MM.1S (cell line): Measurements from ENCODE around the gene LAG3.

ENCODE experiments used
- DNase-seq: peaks from one replicate; pipeline ENCODE4 v3.0.0-alpha.2; 2015
- H2AFZ ChIP-seq: fragments of 300-600 bp; sonication (generic); 2 replicates; pipeline ENCODE4 v1.6.0; 2016; ENCODE audit warnings: antibody characterized with exemption, low read length
- H3F3A ChIP-seq: fragments of 300-600 bp; sonication (generic); 2 replicates; pipeline ENCODE4 v1.6.1; 2016; ENCODE audit warnings: mild to moderate bottlenecking, antibody characterized with exemption, low read length, moderate library complexity, mixed read lengths; ENCODE audit not compliant: insufficient read depth
- H3K27ac ChIP-seq: fragments of 300-600 bp; sonication (generic); 2 replicates; pipeline ENCODE4 v1.5.1; 2016; ENCODE audit warnings: mild to moderate bottlenecking, low read length
- H3K27me3 ChIP-seq: fragments of 300-600 bp; sonication (generic); replicated peaks from 2 replicates; pipeline ENCODE4 v1.6.0; 2016; ENCODE audit warnings: low read length; ENCODE audit not compliant: insufficient read depth
- H3K36me3 ChIP-seq: fragments of 300-600 bp; sonication (generic); replicated peaks from 2 replicates; pipeline ENCODE4 v1.6.1; 2016; ENCODE audit warnings: mild to moderate bottlenecking, low read length, mixed read lengths; ENCODE audit not compliant: insufficient read depth
- H3K4me1 ChIP-seq: fragments of 300-600 bp; sonication (generic); 2 replicates; pipeline ENCODE4 v1.6.1; 2016; ENCODE audit warnings: low read length, mixed read lengths
- H3K4me2 ChIP-seq: fragments of 300-600 bp; sonication (generic); 2 replicates; pipeline ENCODE4 v1.6.0; 2016; ENCODE audit warnings: low read depth, low read length
- H3K4me3 ChIP-seq: fragments of 300-600 bp; sonication (generic); 2 replicates; pipeline ENCODE4 v1.5.1; 2016; ENCODE audit warnings: low read length, mixed read lengths
- H3K79me2 ChIP-seq: fragments of 300-600 bp; sonication (generic); 2 replicates; pipeline ENCODE4 v1.6.1; 2016; ENCODE audit warnings: mixed run types, low read length, mixed read lengths
- H3K9ac ChIP-seq: fragments of 300-600 bp; sonication (generic); 2 replicates; pipeline ENCODE4 v1.6.1; 2016; ENCODE audit warnings: low read length, mixed read lengths
- H3K9me2 ChIP-seq: fragments of 300-600 bp; sonication (generic); replicated peaks from 2 replicates; pipeline ENCODE4 v1.6.1; 2016; ENCODE audit warnings: mild to moderate bottlenecking, low read length, mixed read lengths; ENCODE audit not compliant: insufficient read depth
- H3K9me3 ChIP-seq: fragments of 300-600 bp; sonication (generic); replicated peaks from 2 replicates; pipeline ENCODE4 v1.6.1; 2016; ENCODE audit warnings: mild to moderate bottlenecking, low read length, mixed read lengths; ENCODE audit not compliant: insufficient read depth
- H4K20me1 ChIP-seq: fragments of 300-600 bp; sonication (generic); 2 replicates; pipeline ENCODE4 v1.6.1; 2016; ENCODE audit warnings: mild to moderate bottlenecking, low read length, moderate library complexity, mixed read lengths; ENCODE audit not compliant: insufficient read depth
- EZH2 ChIP-seq: fragments of 300-600 bp; sonication (generic); optimal IDR thresholded peaks from 2 replicates; pipeline ENCODE3; 2017; ENCODE audit warnings: low read depth, mild to moderate bottlenecking, antibody characterized with exemption, low read length, mixed read lengths
- EZH2phosphoT487 ChIP-seq: fragments of 300-600 bp; sonication (generic); IDR thresholded peaks from 2 replicates; pipeline ENCODE4 v1.6.1; 2018; ENCODE audit warnings: antibody characterized with exemption, low read length
- TF ChIP-seq, protein P1 (sequence below): fragments of 300-600 bp; sonication (generic); IDR thresholded peaks from 2 replicates; pipeline ENCODE4 v1.5.1; 2016; ENCODE audit warnings: antibody characterized with exemption, low read length, mixed read lengths

Gene LAG3

DNA sequence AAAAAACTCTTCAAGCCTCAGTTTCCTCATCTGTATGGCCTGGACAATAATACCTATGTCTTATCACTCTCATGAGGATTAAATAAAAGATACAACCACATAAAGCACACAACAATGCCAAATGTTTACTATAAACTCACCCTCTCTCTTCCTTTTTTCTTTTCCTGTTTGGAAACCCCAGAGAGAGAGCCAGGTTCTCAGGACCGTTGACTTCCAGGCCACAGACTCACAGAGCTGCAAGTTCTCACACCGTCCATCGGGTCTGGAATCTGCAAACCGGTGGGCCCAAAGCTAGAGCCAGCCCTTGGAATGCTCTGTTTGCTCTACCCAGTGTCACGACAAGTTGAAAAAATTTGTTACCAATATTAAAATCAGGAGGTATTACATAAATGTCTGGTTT is 12.4 kb downstream of the LAG3 start:
- H3K9me2 ChIP-seq = no peaks in the 10 kb centered on the region
- H3F3A ChIP-seq = peaks cover 6% of the 10 kb centered on the region
- H3K27ac ChIP-seq = no peak overlapping the region
- no peaks in the 10 kb centered on the region for H3K9me3 ChIP-seq
- TF ChIP-seq, protein P1, sequence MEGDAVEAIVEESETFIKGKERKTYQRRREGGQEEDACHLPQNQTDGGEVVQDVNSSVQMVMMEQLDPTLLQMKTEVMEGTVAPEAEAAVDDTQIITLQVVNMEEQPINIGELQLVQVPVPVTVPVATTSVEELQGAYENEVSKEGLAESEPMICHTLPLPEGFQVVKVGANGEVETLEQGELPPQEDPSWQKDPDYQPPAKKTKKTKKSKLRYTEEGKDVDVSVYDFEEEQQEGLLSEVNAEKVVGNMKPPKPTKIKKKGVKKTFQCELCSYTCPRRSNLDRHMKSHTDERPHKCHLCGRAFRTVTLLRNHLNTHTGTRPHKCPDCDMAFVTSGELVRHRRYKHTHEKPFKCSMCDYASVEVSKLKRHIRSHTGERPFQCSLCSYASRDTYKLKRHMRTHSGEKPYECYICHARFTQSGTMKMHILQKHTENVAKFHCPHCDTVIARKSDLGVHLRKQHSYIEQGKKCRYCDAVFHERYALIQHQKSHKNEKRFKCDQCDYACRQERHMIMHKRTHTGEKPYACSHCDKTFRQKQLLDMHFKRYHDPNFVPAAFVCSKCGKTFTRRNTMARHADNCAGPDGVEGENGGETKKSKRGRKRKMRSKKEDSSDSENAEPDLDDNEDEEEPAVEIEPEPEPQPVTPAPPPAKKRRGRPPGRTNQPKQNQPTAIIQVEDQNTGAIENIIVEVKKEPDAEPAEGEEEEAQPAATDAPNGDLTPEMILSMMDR = no peak
- TF ChIP-seq EZH2phosphoT487 = no peak
- TF ChIP-seq EZH2 = no peak
- no peaks in the 10 kb centered on the region for H3K36me3 ChIP-seq
- no peaks in the 10 kb centered on the region for H4K20me1 ChIP-seq
- H3K79me2 ChIP-seq = no peaks in the 10 kb centered on the region
- no peak for DNase-seq
- H2AFZ ChIP-seq = no peak overlapping the region
- H3K4me2 ChIP-seq = no peak overlapping the region
- no peak overlapping the region for H3K9ac ChIP-seq
- no peak overlapping the region for H3K4me3 ChIP-seq
- no peaks in the 10 kb centered on the region for H3K27me3 ChIP-seq
- peaks cover 27% of the 10 kb centered on the region for H3K4me1 ChIP-seq

DNA sequence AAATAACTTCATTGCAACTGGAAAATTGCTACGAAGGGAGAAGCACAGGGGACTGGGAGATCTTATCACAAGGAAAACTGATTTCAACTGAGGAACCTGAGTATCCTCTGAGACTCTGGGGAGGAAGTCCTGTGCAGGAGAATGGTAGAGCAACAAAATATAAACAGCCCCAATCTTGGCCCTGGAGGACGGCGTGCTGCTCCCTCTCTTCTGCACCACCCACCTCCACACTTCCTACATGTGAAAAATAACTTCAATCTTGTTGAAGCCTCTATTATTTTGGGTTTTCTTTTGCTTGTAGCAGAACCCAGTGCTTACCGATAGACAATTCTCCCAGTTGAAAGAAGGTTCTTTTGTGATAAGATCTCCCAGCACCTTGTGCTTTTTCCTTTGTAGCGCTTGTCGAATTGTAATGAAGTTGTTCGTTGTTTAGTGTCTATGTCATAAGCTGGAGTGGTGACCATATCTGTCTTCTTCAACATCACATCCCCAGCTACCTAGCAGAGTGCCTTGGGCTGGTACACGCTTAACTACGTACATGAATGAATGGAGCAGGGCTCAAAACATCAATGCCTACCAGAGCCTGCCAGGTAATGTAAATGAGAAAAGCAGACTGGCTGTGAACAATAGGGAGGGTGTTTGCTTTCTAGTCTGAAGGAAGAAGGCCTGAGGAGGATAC is 14.2 kb downstream of the LAG3 start:
- Histone ChIP-seq H3K4me3 (no peak overlapping the region), H3K9me2 (no peaks in the 10 kb centered on the region), H3K36me3 (no peaks in the 10 kb centered on the region), H3K9ac (no peak overlapping the region), H2AFZ (no peak overlapping the region), H3K4me2 (no peak overlapping the region), H3K27me3 (no peaks in the 10 kb centered on the region), H3K4me1 (peaks cover 27% of the 10 kb centered on the region), H3F3A (peaks cover 6% of the 10 kb centered on the region), H3K27ac (no peak overlapping the region), H3K79me2 (no peaks in the 10 kb centered on the region), H3K9me3 (no peaks in the 10 kb centered on the region), H4K20me1 (no peaks in the 10 kb centered on the region)
- TF ChIP-seq EZH2 (no peak), EZH2phosphoT487 (no peak)
- TF ChIP-seq, protein P1 = no peak
- no peak for DNase-seq

DNA sequence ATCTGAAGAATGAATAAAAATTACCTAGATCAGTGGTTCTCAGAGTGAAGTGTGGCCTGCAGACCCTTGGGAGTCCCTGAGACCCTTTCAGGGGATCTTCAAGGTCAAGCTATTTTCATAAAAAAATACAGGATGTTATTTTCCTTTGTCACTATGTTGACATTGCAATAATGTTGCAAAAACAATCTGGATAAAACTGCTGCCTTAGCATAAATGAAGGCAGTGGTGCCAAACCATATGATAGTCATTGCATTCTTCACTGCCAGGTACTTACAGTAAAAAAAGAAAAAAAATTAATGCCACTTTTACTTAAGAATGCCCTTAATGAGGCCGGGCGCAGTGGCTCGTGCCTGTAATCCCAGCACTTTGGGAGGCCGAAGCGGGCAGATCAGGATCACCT is 15.0 kb downstream of the LAG3 start:
- Histone ChIP-seq H3K9me3 (no peaks in the 10 kb centered on the region), H3K27ac (no peak overlapping the region), H2AFZ (no peak overlapping the region), H3K9me2 (no peaks in the 10 kb centered on the region), H3K4me2 (no peak overlapping the region), H3K79me2 (no peaks in the 10 kb centered on the region), H3K27me3 (no peaks in the 10 kb centered on the region), H3K4me3 (no peak overlapping the region), H3K36me3 (no peaks in the 10 kb centered on the region), H3K4me1 (peaks cover 26% of the 10 kb centered on the region), H3K9ac (no peak overlapping the region), H3F3A (peaks cover 6% of the 10 kb centered on the region), H4K20me1 (no peaks in the 10 kb centered on the region)
- no peak for DNase-seq
- TF ChIP-seq EZH2 = no peak
- TF ChIP-seq, protein P1 = no peak
- no peak for TF ChIP-seq EZH2phosphoT487
